Cardiac muscle cell (in vitro differentiated cells and primary cell): Measurements from ENCODE around the gene SNCAIP. TPM values are rescaled to one million over a fixed set of nuclear protein-coding genes. Genes with fewer than 3 reads are reported as not detected.

ENCODE experiments used
- DNase-seq, 2 donors: peaks; one replicate each; pipeline versions ENCODE4 v3.0.0 to v3.0.0-alpha.2; 2010 to 2017; ENCODE audit warnings: low read depth in 1 of 2, low spot score in 1 of 2
- H3K27ac ChIP-seq: fragments of 200-600 bp; sonication (generic); 2 replicates; pipeline ENCODE4 v1.5.1; 2016
- H3K27me3 ChIP-seq: fragments of 200-600 bp; sonication (generic); 2 replicates; pipeline ENCODE4 v1.6.0; 2016; ENCODE audit warnings: control low read depth
- H3K36me3 ChIP-seq: fragments of 200-600 bp; sonication (generic); 2 replicates; pipeline ENCODE4 v1.5.1; 2016; ENCODE audit warnings: control low read depth
- H3K4me1 ChIP-seq: fragments of 200-600 bp; sonication (generic); 2 replicates; pipeline ENCODE4 v1.8.1; 2017; ENCODE audit warnings: low read depth, mild to moderate bottlenecking, mixed run types
- H3K4me3 ChIP-seq: fragments of 200-600 bp; sonication (generic); 2 replicates; pipeline ENCODE4 v1.5.1; 2016; ENCODE audit warnings: mild to moderate bottlenecking
- H3K9me3 ChIP-seq: fragments of 200-600 bp; sonication (generic); 2 replicates; pipeline ENCODE4 v1.5.1; 2017; ENCODE audit warnings: low read depth, mild to moderate bottlenecking, control low read depth
- CTCF ChIP-seq: IDR thresholded peaks from 2 replicates; pipeline ENCODE4 v1.5.1; 2012; ENCODE audit warnings: low read depth, mild to moderate bottlenecking, low read length
- polyA plus RNA-seq: library from polyadenylated mRNA; unstranded; fragments of >200 nt; fragmentation: Nextera tagmentation; extraction: Ambion mirVana; gene quantifications from 2 replicates; pipeline ENCODE4 v1.2.1, GENCODE V29; 2016
- total RNA-seq: library from RNA; depleted of rRNA; stranded (reverse); fragments of >200 nt; gene quantifications from 2 replicates; pipeline ENCODE4 v1.2.3, GENCODE V29; 2016

SNCAIP gene
- total and polyA plus RNA-seq, 2 experiments from 2014 or later = 9.0 to 14.1 TPM

- TF ChIP-seq CTCF = no peak
- no peaks in the 10 kb centered on the region for H3K9me3 ChIP-seq
- peaks cover 29% of the 10 kb centered on the region for H3K27me3 ChIP-seq
- H3K4me3 ChIP-seq = no peak overlapping the region
- no peaks in the 10 kb centered on the region for H3K36me3 ChIP-seq
- H3K27ac ChIP-seq = no peak overlapping the region
- peaks cover 11% of the 10 kb centered on the region for H3K4me1 ChIP-seq
- DNase-seq = no peak
Observed at GRCh38 chr5:122314036-122314435, 2.0 kb downstream of the SNCAIP start.

GRCh38 chr5:122315521-122315920 is 3.5 kb downstream of the SNCAIP start:
- TF ChIP-seq CTCF = no peak

GRCh38 chr5:122316656-122317055 is 4.6 kb downstream of the SNCAIP start:
- Histone ChIP-seq H3K27ac (no peak overlapping the region), H3K4me1 (peaks cover 25% of the 10 kb centered on the region), H3K4me3 (no peak overlapping the region), H3K27me3 (peaks cover 18% of the 10 kb centered on the region), H3K9me3 (no peaks in the 10 kb centered on the region), H3K36me3 (no peaks in the 10 kb centered on the region)
- no peak for TF ChIP-seq CTCF
- no peak for DNase-seq

More at GRCh38 chr5:122315521-122315920, 3.5 kb downstream of the SNCAIP start:
- peaks cover 26% of the 10 kb centered on the region for H3K27me3 ChIP-seq
- no peaks in the 10 kb centered on the region for H3K9me3 ChIP-seq
- DNase-seq = no peak
- H3K4me1 ChIP-seq = peaks cover 25% of the 10 kb centered on the region
- no peak overlapping the region for H3K27ac ChIP-seq
- H3K4me3 ChIP-seq = no peak overlapping the region
- H3K36me3 ChIP-seq = no peaks in the 10 kb centered on the region

GRCh38 chr5:122319897-122320296 is 7.9 kb downstream of the SNCAIP start:
- DNase-seq = peak in 1 of 2 donors; percentile 71
- no peaks in the 10 kb centered on the region for H3K9me3 ChIP-seq
- no peaks in the 10 kb centered on the region for H3K36me3 ChIP-seq
- H3K4me1 ChIP-seq = peaks cover 40% of the 10 kb centered on the region
- no peaks in the 10 kb centered on the region for H3K27me3 ChIP-seq
- peak overlapping the region; percentile 58 for H3K27ac ChIP-seq
- H3K4me3 ChIP-seq = no peak overlapping the region
- no peak for TF ChIP-seq CTCF

GRCh38 chr5:122321921-122322320 is 9.9 kb downstream of the SNCAIP start:
- TF ChIP-seq CTCF = no peak
- H3K9me3 ChIP-seq = no peaks in the 10 kb centered on the region
- no peak overlapping the region for H3K27ac ChIP-seq
- DNase-seq = no peak
- H3K27me3 ChIP-seq = no peaks in the 10 kb centered on the region
- peaks cover 55% of the 10 kb centered on the region for H3K4me1 ChIP-seq
- no peak overlapping the region for H3K4me3 ChIP-seq
- no peaks in the 10 kb centered on the region for H3K36me3 ChIP-seq
